Activated effector memory CD4-positive, alpha-beta T cell treated with anti-CD3 and anti-CD28 coated beads, Interleukin-2, amount 50 U/mL, for 16 hours (primary cell): ENCODE results near the gene STK10.

Experiments
- DNase-seq: peaks from one replicate; pipeline ENCODE4 v3.0.0-alpha.2; 2020

Gene STK10

DNA sequence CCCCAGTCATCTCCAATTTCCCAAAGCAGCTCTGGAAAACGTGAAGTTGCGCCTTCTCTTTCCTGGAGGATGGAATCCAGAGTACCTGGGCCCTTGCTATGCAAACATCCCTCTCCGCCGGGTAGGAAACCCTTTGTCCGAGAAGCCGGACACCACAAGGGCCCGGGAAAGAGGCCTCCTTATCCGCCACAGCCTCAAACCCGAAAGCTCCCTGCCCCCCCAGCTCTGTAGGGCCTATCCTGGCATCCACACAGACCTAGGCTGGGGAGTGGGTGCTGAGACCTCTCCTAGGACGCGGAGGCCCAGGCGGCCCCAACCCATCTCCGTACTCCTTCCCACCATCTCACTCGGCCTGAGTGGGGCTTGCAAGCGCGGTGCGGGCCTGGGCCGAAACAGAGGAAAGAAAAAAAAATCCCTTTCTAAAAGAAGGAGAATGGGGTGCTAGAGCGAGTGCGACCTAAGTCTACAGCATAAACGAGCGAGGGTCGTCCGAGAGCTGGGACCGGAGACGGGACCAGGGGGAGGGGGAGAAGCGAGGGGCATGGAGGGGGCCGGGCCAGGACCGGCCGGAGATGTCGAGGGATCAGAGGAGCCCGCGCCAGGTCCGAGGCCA is 182.2 kb downstream of the STK10 start:
- DNase-seq: peak; percentile 72

DNA sequence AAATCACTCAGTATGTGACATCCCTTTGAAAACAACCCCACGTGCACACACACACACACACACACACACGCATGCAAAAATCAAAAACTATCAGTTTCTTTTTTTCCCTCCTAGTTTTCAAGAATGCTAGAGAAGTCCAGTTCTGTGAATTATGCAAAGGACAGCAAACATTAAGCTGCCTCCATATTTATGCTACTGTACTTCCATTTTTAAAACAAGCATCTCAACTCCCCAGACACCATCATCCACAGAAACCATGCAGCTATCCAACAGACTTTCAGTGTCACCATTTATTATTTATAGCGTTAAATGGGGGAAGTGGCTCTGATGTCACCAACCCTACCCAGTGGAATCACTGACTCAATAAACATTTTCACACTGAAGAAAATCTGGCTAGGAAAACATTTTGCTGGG is 183.2 kb downstream of the STK10 start:
- no peak for DNase-seq

DNA sequence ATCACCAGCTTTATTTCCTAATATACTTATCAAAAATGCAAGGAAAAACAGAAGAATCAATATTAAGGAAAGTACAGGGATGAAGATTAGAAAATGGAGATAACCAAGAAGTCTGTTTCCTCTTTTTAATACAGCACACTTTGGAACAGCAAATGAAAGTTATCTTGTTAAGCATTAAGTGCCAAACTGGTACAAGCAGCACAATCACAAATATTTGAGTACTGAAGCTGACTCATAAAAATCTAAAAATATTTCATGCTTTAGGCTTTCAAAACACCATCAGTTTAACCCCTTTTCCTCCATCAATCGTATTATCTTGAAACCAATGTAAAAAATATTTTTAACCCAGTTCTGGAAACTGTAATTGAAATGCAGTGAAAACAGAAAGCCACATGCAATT is 184.3 kb downstream of the STK10 start:
- no peak for DNase-seq

DNA sequence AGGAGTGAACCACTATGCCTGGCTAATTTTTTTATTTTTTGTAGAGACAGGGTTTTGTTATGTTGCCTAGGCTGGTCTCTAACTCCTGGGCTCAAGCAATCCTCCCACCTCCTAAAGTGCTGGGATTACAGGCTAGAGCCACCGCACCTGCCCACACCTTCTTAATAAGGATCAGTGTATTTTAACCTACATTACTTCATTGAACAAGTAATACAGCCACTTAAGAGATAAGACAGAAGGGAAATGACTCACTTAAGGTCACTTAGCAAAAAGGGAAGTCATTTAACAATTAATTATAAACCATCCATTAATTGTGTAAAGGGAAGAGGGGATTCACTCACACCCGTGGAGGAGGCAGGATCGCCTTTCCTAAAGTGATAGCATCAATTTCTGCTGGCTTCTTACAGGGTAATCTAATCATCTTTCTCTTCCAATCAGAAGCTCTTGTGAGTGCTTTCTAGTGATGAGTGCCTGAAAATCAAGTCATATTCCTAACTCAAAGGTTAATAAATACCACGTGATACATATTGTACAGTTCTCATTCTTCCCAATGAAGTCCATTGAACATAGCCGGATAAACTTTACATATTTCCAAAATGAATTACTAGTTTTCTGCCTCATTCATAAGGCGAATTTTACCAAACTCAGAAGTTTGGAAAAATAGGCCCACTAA is 185.0 kb downstream of the STK10 start:
- DNase-seq: no peak

DNA sequence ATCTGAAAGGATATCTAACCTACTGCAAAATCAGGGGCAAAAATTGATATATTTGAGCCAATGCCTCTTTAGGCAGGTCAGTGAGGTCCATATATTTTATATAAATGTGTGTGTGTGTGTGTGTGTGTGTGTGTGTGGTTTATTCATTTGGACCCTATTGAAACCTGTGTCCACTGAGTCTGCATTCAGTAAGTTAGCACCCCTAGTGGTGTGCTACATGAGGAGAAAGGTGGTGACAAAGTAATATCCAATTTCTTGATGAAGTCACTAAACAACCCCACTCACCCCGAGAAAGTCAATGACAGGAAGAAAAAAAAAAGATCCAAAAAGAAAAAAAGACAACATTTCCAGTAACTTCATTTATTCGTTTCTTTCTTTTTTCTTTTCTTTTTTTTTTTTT is 185.7 kb downstream of the STK10 start:
- no peak for DNase-seq

DNA sequence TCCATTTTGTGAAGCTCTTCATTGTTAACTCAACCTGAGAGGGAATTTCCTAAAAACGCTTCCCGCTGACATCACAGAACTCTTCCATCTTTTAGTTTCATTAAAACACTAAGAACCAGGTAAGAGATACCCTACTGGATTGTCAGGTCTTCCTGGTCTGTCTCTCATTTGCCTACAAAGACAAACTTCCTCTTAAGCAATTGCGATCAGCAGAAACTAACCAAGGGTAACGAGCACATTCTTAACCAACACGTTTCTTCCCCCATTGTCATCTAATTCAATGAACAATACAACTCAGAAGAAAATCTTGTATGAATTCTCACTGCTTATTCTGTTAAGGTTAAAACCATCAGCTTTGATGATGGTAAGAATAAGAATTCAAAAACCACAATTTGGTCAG is 188.1 kb downstream of the STK10 start:
- DNase-seq: no peak

DNA sequence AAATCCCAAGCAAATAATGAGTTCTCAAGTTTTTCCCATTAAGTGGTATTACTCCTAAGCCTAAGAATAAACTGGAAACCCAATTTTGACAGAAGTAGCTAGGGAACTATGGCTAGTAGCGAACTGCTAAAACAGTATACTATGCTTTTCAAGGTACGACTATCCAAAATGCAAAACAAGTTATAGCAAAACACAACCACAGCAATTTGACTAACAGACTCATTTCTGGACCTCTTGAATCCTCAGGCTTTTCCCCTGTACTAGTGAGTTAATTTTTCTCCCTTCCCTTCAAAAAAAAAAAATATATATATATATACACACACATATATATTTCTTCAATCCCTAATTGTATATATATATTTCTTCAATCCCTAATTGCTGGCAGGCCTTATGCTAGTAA is 188.9 kb downstream of the STK10 start:
- DNase-seq: no peak

DNA sequence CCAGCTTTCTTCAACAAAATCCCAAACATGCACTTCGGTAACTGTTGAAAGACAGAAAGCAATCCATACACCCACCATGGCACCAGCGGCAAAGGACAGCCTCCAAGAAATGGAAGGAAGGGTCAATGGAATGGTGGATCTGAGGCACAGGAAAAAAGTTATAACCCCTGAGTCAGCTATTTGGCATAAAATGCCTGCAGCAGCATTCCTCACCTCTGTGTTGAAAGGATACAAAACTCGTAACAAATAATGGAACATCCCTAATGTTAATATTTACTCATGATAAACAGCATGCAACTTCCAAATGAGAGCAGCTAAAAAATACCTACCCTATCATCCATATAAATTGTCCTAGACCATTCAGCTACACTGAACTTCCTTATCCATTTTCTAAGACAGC is 191.0 kb downstream of the STK10 start:
- no peak for DNase-seq

DNA sequence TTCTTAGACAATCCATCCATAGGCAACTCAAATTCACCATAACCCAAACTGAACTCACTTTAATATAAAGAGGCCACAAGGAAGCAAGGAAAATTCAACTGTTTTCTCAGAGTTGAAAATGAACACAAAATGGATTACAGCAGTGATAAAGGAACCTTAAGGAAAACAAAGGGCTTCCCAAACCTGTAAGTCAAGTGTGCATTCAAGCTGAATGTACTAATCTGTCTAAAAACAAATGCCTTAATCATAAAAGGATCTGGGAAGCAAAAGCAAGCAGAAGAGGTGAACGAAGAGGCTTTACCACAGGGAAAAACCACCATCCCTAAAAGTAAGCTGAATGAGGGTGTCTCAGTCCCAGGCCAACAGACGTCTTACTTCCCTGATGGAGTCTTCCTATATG is 195.2 kb downstream of the STK10 start:
- DNase-seq: no peak

DNA sequence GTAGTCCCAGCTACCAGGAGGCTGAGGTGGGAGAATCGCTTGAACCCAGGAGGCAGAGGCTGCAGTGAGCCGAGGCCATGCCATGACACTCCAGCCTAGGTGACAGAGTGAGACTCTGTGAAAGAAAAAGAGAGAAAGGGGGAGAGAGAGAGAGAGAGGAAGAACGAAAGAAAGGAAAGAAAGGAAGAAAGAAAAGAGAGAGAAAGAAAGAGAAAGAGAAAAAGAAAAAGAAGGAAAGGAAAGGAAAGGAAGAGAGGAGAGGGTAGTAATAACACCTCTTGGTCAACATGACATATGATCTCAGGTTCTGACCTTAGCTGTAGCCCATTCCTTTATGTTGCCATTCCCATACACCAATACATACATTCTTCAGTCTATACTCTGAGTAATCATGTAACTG is 195.7 kb downstream of the STK10 start:
- no peak for DNase-seq
